Measurements from ENCODE around the gene CDH11. TPM values are rescaled to one million over a fixed set of nuclear protein-coding genes. Genes with fewer than 3 reads are reported as not detected.

Gene CDH11
- total RNA-seq, 2 experiments from 2014 or later, result not detected

- H3K4me2 ChIP-seq (ENCODE audit: low read length), result no peak overlapping the region
- no peaks in the 10 kb centered on the region for H3K9me2 ChIP-seq (ENCODE audit: insufficient read depth, low read length)
- no peaks in the 10 kb centered on the region for H4K20me1 ChIP-seq (ENCODE audit: insufficient read depth, low read length)
- DNase-seq (ENCODE audit: low spot score), result no peak
- H2AFZ ChIP-seq (ENCODE audit: low read length), result no peak overlapping the region
- TF ChIP-seq CTCF (conservative IDR thresholded peaks at IDR 0.05; ENCODE audit: low read length), result no peak
- TF ChIP-seq EZH2phosphoT487 (IDR thresholded peaks at IDR 0.05; ENCODE audit: borderline replicate concordance, low read depth, low read length), result no peak
- H3K27ac ChIP-seq (ENCODE audit: low read depth, low read length, poor library complexity, severe bottlenecking), result no peak overlapping the region
- CTCF ChIA-PET (ENCODE audit: unreplicated experiment), result no interaction called here
- BruUV-seq (replicated peaks), result no TSS peak
- no peaks in the 10 kb centered on the region for H3K9me3 ChIP-seq (ENCODE audit: low read length)
- H3K79me2 ChIP-seq (ENCODE audit: insufficient read depth, low read depth, low read length), result no peaks in the 10 kb centered on the region
- no peaks in the 10 kb centered on the region for H3K4me1 ChIP-seq (ENCODE audit: insufficient read depth, low read length, poor library complexity, severe bottlenecking)
- H3K36me3 ChIP-seq (ENCODE audit: insufficient read depth, low read length), result no peaks in the 10 kb centered on the region
- no peak overlapping the region for H3K4me3 ChIP-seq (ENCODE audit: low read depth, low read length, poor library complexity, severe bottlenecking)
- POLR2A ChIA-PET, result no interaction called here
- intact Hi-C loops (cut with micrococcal nuclease; ENCODE audit: unreplicated experiment), result no loop called here
These were observed 159.1 kb downstream of the CDH11 start for GRCh38 chr16:64962786-64963185.

GRCh38 chr16:64957246-64957645 lies 164.6 kb downstream of the CDH11 start:
- Histone ChIP-seq H3K27ac (ENCODE audit: low read depth, low read length, poor library complexity, severe bottlenecking) (no peak overlapping the region), H3K36me3 (ENCODE audit: insufficient read depth, low read length) (no peaks in the 10 kb centered on the region), H4K20me1 (ENCODE audit: insufficient read depth, low read length) (no peaks in the 10 kb centered on the region), H3K79me2 (ENCODE audit: insufficient read depth, low read depth, low read length) (no peaks in the 10 kb centered on the region), H3K4me2 (ENCODE audit: low read length) (no peak overlapping the region), H3K4me1 (ENCODE audit: insufficient read depth, low read length, poor library complexity, severe bottlenecking) (no peaks in the 10 kb centered on the region), H3K9me3 (ENCODE audit: low read length) (no peaks in the 10 kb centered on the region), H3K9me2 (ENCODE audit: insufficient read depth, low read length) (no peaks in the 10 kb centered on the region), H2AFZ (ENCODE audit: low read length) (no peak overlapping the region), H3K4me3 (ENCODE audit: low read depth, low read length, poor library complexity, severe bottlenecking) (no peak overlapping the region)
- BruUV-seq (replicated peaks), result no TSS peak
- intact Hi-C loops (cut with micrococcal nuclease; ENCODE audit: unreplicated experiment), result no loop called here
- ChIA-PET CTCF (ENCODE audit: unreplicated experiment) (no interaction called here), POLR2A (interaction anchor here (0.6 kb wide), 2 partner anchors 871 to 1781 kb away, joined by 3 to 4 read pairs; no protein-coding TSS in a partner anchor)
- TF ChIP-seq CTCF (conservative IDR thresholded peaks at IDR 0.05; ENCODE audit: low read length), result no peak
- TF ChIP-seq EZH2phosphoT487 (IDR thresholded peaks at IDR 0.05; ENCODE audit: borderline replicate concordance, low read depth, low read length), result no peak
- no peak for DNase-seq (ENCODE audit: low spot score)

- DNase-seq (ENCODE audit: low spot score), result no peak
- CTCF ChIA-PET (ENCODE audit: unreplicated experiment), result no interaction called here
These were observed 169.7 kb downstream of the CDH11 start for GRCh38 chr16:64952177-64952576.

More at GRCh38 chr16:64952177-64952576, 169.7 kb downstream of the CDH11 start:
- POLR2A ChIA-PET, result no interaction called here
- TF ChIP-seq CTCF (conservative IDR thresholded peaks at IDR 0.05; ENCODE audit: low read length), result no peak
- TF ChIP-seq EZH2phosphoT487 (IDR thresholded peaks at IDR 0.05; ENCODE audit: borderline replicate concordance, low read depth, low read length), result no peak
- no peak overlapping the region for H2AFZ ChIP-seq (ENCODE audit: low read length)
- no peaks in the 10 kb centered on the region for H3K9me3 ChIP-seq (ENCODE audit: low read length)
- H3K27ac ChIP-seq (ENCODE audit: low read depth, low read length, poor library complexity, severe bottlenecking), result no peak overlapping the region
- intact Hi-C loops (cut with micrococcal nuclease; ENCODE audit: unreplicated experiment), result no loop called here
- no TSS peak for BruUV-seq (replicated peaks)
- no peaks in the 10 kb centered on the region for H3K36me3 ChIP-seq (ENCODE audit: insufficient read depth, low read length)
- H3K79me2 ChIP-seq (ENCODE audit: insufficient read depth, low read depth, low read length), result no peaks in the 10 kb centered on the region
- H3K4me1 ChIP-seq (ENCODE audit: insufficient read depth, low read length, poor library complexity, severe bottlenecking), result no peaks in the 10 kb centered on the region
- H3K4me2 ChIP-seq (ENCODE audit: low read length), result no peak overlapping the region
- H4K20me1 ChIP-seq (ENCODE audit: insufficient read depth, low read length), result no peaks in the 10 kb centered on the region
- H3K9me2 ChIP-seq (ENCODE audit: insufficient read depth, low read length), result no peaks in the 10 kb centered on the region
- H3K4me3 ChIP-seq (ENCODE audit: low read depth, low read length, poor library complexity, severe bottlenecking), result no peak overlapping the region

Data from OCI-LY7 (cell line).